Esophagus muscularis mucosa (tissue), 3 donors: Measurements from ENCODE around the gene SMAD9.

Experiments used
- POLR2A ChIP-seq: fragments of 450-650 bp; IDR thresholded peaks from one replicate; pipeline ENCODE4 v1.6.1; 2017; ENCODE audit warnings: antibody characterized with exemption, moderate library complexity, mild to moderate bottlenecking, low read depth
- TF ChIP-seq, protein P1 (sequence below), 3 experiments: fragments of 200-600 bp in 2 of 3; fragments of 450-650 bp in 1 of 3; sonication (generic) in 2 of 3; IDR thresholded peaks; one replicate each; pipeline ENCODE4 v1.5.1; 2017 to 2019; ENCODE audit warnings: antibody characterized with exemption in 3 of 3, mild to moderate bottlenecking in 2 of 3, moderate library complexity in 1 of 3

DNA sequence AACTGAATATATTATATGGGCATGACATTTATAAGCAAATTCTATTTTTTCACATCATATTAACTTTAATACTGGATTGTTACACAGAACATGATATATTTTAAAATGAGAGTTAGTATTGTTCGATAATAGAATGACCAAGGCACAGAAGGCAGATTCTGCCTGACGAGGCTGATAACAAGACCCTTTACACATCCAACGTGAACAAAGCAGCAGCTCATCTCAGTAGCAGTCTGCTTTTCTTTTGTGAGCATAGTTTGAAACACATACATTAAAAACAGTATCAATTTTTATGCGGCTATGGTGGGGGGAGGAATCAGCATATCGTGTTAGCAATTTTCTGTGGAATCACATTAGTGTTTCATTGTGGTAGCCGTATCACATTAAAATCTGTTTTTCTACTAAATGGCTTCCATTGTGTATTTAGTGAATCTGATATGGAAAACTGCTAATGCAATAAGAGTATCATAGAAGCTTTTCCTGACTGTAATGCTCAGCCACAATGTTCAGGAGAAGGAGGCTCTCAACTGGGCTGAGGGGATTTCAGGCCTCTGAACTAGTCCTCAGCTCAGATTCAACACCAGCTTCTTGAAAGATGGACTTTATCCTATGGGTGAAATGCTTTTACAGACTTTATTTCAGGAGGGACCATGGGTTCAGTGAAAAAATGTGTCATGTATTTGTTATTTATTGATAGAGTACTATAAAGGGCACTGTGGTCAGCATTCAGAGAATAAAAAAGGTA is 4.0 kb downstream of the SMAD9 start:
- TF ChIP-seq, protein P1, sequence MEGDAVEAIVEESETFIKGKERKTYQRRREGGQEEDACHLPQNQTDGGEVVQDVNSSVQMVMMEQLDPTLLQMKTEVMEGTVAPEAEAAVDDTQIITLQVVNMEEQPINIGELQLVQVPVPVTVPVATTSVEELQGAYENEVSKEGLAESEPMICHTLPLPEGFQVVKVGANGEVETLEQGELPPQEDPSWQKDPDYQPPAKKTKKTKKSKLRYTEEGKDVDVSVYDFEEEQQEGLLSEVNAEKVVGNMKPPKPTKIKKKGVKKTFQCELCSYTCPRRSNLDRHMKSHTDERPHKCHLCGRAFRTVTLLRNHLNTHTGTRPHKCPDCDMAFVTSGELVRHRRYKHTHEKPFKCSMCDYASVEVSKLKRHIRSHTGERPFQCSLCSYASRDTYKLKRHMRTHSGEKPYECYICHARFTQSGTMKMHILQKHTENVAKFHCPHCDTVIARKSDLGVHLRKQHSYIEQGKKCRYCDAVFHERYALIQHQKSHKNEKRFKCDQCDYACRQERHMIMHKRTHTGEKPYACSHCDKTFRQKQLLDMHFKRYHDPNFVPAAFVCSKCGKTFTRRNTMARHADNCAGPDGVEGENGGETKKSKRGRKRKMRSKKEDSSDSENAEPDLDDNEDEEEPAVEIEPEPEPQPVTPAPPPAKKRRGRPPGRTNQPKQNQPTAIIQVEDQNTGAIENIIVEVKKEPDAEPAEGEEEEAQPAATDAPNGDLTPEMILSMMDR (IDR thresholded peaks at IDR 0.05) = no peak
- TF ChIP-seq POLR2A = no peak
